T47D (cell line): ENCODE data around the gene TDO2.

Source experiments
- DNase-seq, 2 experiments: peaks; one replicate each; pipeline versions ENCODE4 v3.0.0 to v3.0.0-alpha.2; 2011 to 2012; ENCODE audit warnings: low read depth in 1 of 2, low spot score in 1 of 2
- JUND ChIP-seq: IDR thresholded peaks from 2 replicates; pipeline ENCODE4 v1.6.1; 2012; ENCODE audit warnings: low read depth
- in situ Hi-C: cut with HindIII; loops from 2 replicates; pipeline ENCODE4 v1.10.0; 2016; ENCODE audit warnings: low sequenced_read_pairs, low pct_unique_long_range_greater_than_20kb

Gene TDO2

GRCh38 chr4:155964016-155964891, 60.8 kb downstream of the TDO2 start:
- in situ Hi-C loops = no loop called here
- DNase-seq = no peak
- no peak for TF ChIP-seq JUND

- DNase-seq = no peak
- no peak for TF ChIP-seq JUND
Measured at GRCh38 chr4:155966171-155966570, 62.7 kb downstream of the TDO2 start.

GRCh38 chr4:155966731-155967395, 63.4 kb downstream of the TDO2 start:
- TF ChIP-seq JUND = no peak

More at GRCh38 chr4:155966171-155966570, 62.7 kb downstream of the TDO2 start:
- in situ Hi-C loops = no loop called here

More at GRCh38 chr4:155966731-155967395, 63.4 kb downstream of the TDO2 start:
- no peak for DNase-seq
- in situ Hi-C loops = no loop called here
